Stomach (tissue), 9 donors: Measurements from ENCODE around the gene MAGI1. TPM values are rescaled to one million over a fixed set of nuclear protein-coding genes. Genes with fewer than 3 reads are reported as not detected.

Experiments
- DNase-seq, 2 donors: peaks; one replicate each; pipeline versions ENCODE4 v3.0.0 to v3.0.0-alpha.2; 2013 to 2019
- H3K27ac ChIP-seq, 5 donors: fragments of 200-600 bp in 4 of 5; sonication (generic) in 4 of 5; one replicate each; pipeline ENCODE4 v1.5.1; 2013 to 2019; ENCODE audit warnings: mild to moderate bottlenecking in 1 of 5, moderate library complexity in 1 of 5
- H3K27me3 ChIP-seq, 3 donors: fragments of 200-600 bp; sonication (generic); one replicate each; pipeline ENCODE4 v1.5.1; 2017 to 2019; ENCODE audit warnings: mixed run types in 1 of 3
- H3K36me3 ChIP-seq, 4 donors: fragments of 200-600 bp; sonication (generic); 1 replicate in 3 of 4; 2 replicates in 1 of 4; pipeline ENCODE4 v1.5.1; 2016 to 2019
- H3K4me1 ChIP-seq, 4 donors: fragments of 200-600 bp; sonication (generic); one replicate each; pipeline ENCODE4 v1.5.1; 2016 to 2019
- H3K4me3 ChIP-seq, 4 donors: fragments of 200-600 bp; sonication (generic) in 3 of 4; one replicate each; pipeline ENCODE4 v1.5.1; 2016 to 2019; ENCODE audit warnings: mild to moderate bottlenecking in 1 of 4
- H3K9me3 ChIP-seq, 4 donors: fragments of 200-600 bp; sonication (generic); one replicate each; pipeline ENCODE4 v1.5.1; 2016 to 2019
- CTCF ChIP-seq, 7 experiments: fragments of 450-650 bp in 4 of 7; fragments of 200-600 bp in 3 of 7; sonication (generic) in 3 of 7; IDR thresholded peaks; one replicate each; pipeline ENCODE4 v1.5.1; 2016 to 2019; ENCODE audit warnings: antibody characterized with exemption in 7 of 7, control low read depth in 2 of 7, mild to moderate bottlenecking in 1 of 7
- EP300 ChIP-seq: sonication (generic); formaldehyde crosslinking; IDR thresholded peaks from one replicate; pipeline ENCODE4 v1.6.1; 2017; ENCODE audit warnings: antibody characterized with exemption
- POLR2A ChIP-seq, 4 donors: fragments of 450-650 bp; IDR thresholded peaks; one replicate each; pipeline ENCODE4 v1.6.1; 2016; ENCODE audit warnings: antibody characterized with exemption in 4 of 4, control low read depth in 2 of 4, mild to moderate bottlenecking in 1 of 4, moderate library complexity in 1 of 4
- POLR2AphosphoS5 ChIP-seq, 3 donors: sonication (generic); formaldehyde crosslinking; IDR thresholded peaks; one replicate each; pipeline ENCODE4 v1.6.1; 2016; ENCODE audit warnings: antibody characterized with exemption in 3 of 3
- WGBS, 5 donors: extraction: QIAGEN DNeasy Blood & Tissue Kit in 3 of 5; methylation state at CpG; one replicate each; pipeline versions ENCODE4 v1.1.5 to v1.1.7; 2013 to 2018; 5-methylcytosine and 5-hydroxymethylcytosine counted together
- intact Hi-C: fragments of 100-400 bp; cut with DNase I; formaldehyde crosslinking; loops from one replicate; pipeline ENCODE4 v1.15.1; 2023; ENCODE audit warnings: low total_unique reads
- polyA plus RNA-seq, 3 donors: library from polyadenylated mRNA; stranded (reverse); fragments of 200-250 nt; gene quantifications; one replicate each; pipeline ENCODE4 v1.2.3, GENCODE V29; 2013
- total RNA-seq, 5 donors: library from RNA; depleted of rRNA; stranded (reverse); fragments of >200 nt; gene quantifications; one replicate each; pipeline versions ENCODE4 v1.1.0 to v1.2.3, GENCODE V29; 2014 to 2016
- donor health status: healthy with polysubstance abuse.
- donor health status: Bipolar disorder and iron deficiency.
- donor health status: healthy.

Gene MAGI1
- total and polyA plus RNA-seq, 8 donors = 5.7 to 237 (median 84.8) TPM

- Histone ChIP-seq H3K27ac (no peak overlapping the region), H3K27me3 (no peaks in the 10 kb centered on the region), H3K9me3 (no peaks in the 10 kb centered on the region), H3K4me3 (no peak overlapping the region), H3K4me1 (no peaks in the 10 kb centered on the region), H3K36me3 (peaks cover 0 to 6% (median 4%) of the 10 kb centered on the region in 4 donors)
- no peak for DNase-seq
- TF ChIP-seq CTCF (IDR thresholded peaks at IDR 0.05) = no peak
- no peak for TF ChIP-seq POLR2A (IDR thresholded peaks at IDR 0.05)
- no peak for TF ChIP-seq POLR2AphosphoS5 (IDR thresholded peaks at IDR 0.05)
- TF ChIP-seq EP300 = no peak
- intact Hi-C loops = no loop called here
Measured at GRCh38 chr3:65396078-65396477, 642.6 kb downstream of the MAGI1 start.

GRCh38 chr3:65391068-65391467, 647.6 kb downstream of the MAGI1 start:
- 79 to 89% (median 83%) methylated on average over 5 of the region's 5 CpGs for WGBS, 5 donors
- intact Hi-C loops = no loop called here

GRCh38 chr3:65385805-65386204, 652.9 kb downstream of the MAGI1 start:
- Histone ChIP-seq H3K4me1 (no peaks in the 10 kb centered on the region), H3K36me3 (peaks cover 0 to 52% (median 47%) of the 10 kb centered on the region in 4 donors), H3K27ac (no peak overlapping the region), H3K27me3 (no peaks in the 10 kb centered on the region), H3K9me3 (no peaks in the 10 kb centered on the region), H3K4me3 (no peak overlapping the region)
- DNase-seq = no peak
- no peak for TF ChIP-seq POLR2AphosphoS5 (IDR thresholded peaks at IDR 0.05)
- no peak for TF ChIP-seq EP300
- no peak for TF ChIP-seq POLR2A (IDR thresholded peaks at IDR 0.05)
- TF ChIP-seq CTCF (IDR thresholded peaks at IDR 0.05) = no peak
- intact Hi-C loops = no loop called here
- WGBS, 5 donors = 88 to 92% (median 91%) methylated on average over 4 of the region's 4 CpGs

More at GRCh38 chr3:65391068-65391467, 647.6 kb downstream of the MAGI1 start:
- H3K27ac ChIP-seq = no peak overlapping the region
- H3K4me1 ChIP-seq = no peaks in the 10 kb centered on the region
- no peak for DNase-seq
- no peaks in the 10 kb centered on the region for H3K27me3 ChIP-seq
- no peaks in the 10 kb centered on the region for H3K9me3 ChIP-seq
- peaks cover 0 to 32% (median 24%) of the 10 kb centered on the region in 4 donors for H3K36me3 ChIP-seq
- TF ChIP-seq POLR2AphosphoS5 (IDR thresholded peaks at IDR 0.05) (no peak), EP300 (no peak), CTCF (IDR thresholded peaks at IDR 0.05) (no peak), POLR2A (IDR thresholded peaks at IDR 0.05) (no peak)
- H3K4me3 ChIP-seq = no peak overlapping the region

- H3K9me3 ChIP-seq = no peaks in the 10 kb centered on the region
- no peaks in the 10 kb centered on the region for H3K4me1 ChIP-seq
- no peak overlapping the region for H3K27ac ChIP-seq
Measured at GRCh38 chr3:65381496-65382010, 657.2 kb downstream of the MAGI1 start.

More at GRCh38 chr3:65381496-65382010, 657.2 kb downstream of the MAGI1 start:
- no peak overlapping the region for H3K4me3 ChIP-seq
- DNase-seq = no peak
- intact Hi-C loops = no loop called here
- WGBS, 5 donors = 91 to 92% (median 91%) methylated on average over 10 of the region's 10 CpGs
- no peak for TF ChIP-seq EP300
- TF ChIP-seq CTCF (IDR thresholded peaks at IDR 0.05) = no peak
- TF ChIP-seq POLR2A (IDR thresholded peaks at IDR 0.05) = no peak
- TF ChIP-seq POLR2AphosphoS5 (IDR thresholded peaks at IDR 0.05) = no peak
- no peaks in the 10 kb centered on the region for H3K27me3 ChIP-seq
- peaks cover 14 to 68% (median 64%) of the 10 kb centered on the region in 4 donors for H3K36me3 ChIP-seq
